GM23338 (cell line): ENCODE measurements around the gene TBCB.

Source experiments
- CREB1 ChIP-seq: fragments of 250-450 bp; sonication (Bioruptor Pico); IDR thresholded peaks from 2 replicates; pipeline ENCODE4 v1.5.0; 2020; ENCODE audit warnings: low read depth, mild to moderate bottlenecking, moderate library complexity
- CTCF ChIP-seq, 2 experiments: fragments of 200-600 bp in 1 of 2; sonication (generic) in 1 of 2; conservative IDR thresholded peaks; 2 replicates each; pipeline versions ENCODE4 v1.5.1 to v1.6.1; 2016 to 2017; ENCODE audit warnings: antibody characterized with exemption in 2 of 2, low read depth in 2 of 2, mild to moderate bottlenecking in 2 of 2, moderate library complexity in 1 of 2
- ETS1 ChIP-seq: IDR thresholded peaks from 2 replicates; pipeline ENCODE4 v1.6.1; 2016; ENCODE audit warnings: antibody characterized with exemption
- EZH2 ChIP-seq: fragments of 200-600 bp; sonication (generic); IDR thresholded peaks from one replicate; pipeline ENCODE4 v1.8.0; 2017; ENCODE audit warnings: antibody characterized with exemption, mild to moderate bottlenecking, low read depth; ENCODE audit not compliant: unreplicated experiment
- EZH2phosphoT487 ChIP-seq: fragments of 200-600 bp; sonication (generic); IDR thresholded peaks from one replicate; pipeline ENCODE4 v1.8.1; 2018; ENCODE audit warnings: antibody characterized with exemption; ENCODE audit not compliant: unreplicated experiment
- JUNB ChIP-seq: IDR thresholded peaks from one replicate; pipeline ENCODE4 v1.6.1; 2016; ENCODE audit warnings: antibody characterized with exemption; ENCODE audit not compliant: unreplicated experiment
- POLR2AphosphoS5 ChIP-seq: IDR thresholded peaks from 2 replicates; pipeline ENCODE4 v1.6.1; 2016; ENCODE audit warnings: antibody characterized with exemption, low read depth
- REST ChIP-seq: IDR thresholded peaks from one replicate; pipeline ENCODE4 v1.6.1; 2018; ENCODE audit warnings: antibody characterized with exemption; ENCODE audit not compliant: unreplicated experiment
- STAT1 ChIP-seq: IDR thresholded peaks from one replicate; pipeline ENCODE4 v1.6.1; 2016; ENCODE audit warnings: antibody characterized with exemption; ENCODE audit not compliant: unreplicated experiment
- ZNF114 ChIP-seq: fragments of 250-450 bp; sonication (Bioruptor Pico); IDR thresholded peaks from 2 replicates; pipeline ENCODE4 v1.5.0; 2020; ENCODE audit warnings: mild to moderate bottlenecking, moderate library complexity
- ZNF331 ChIP-seq: fragments of 250-450 bp; sonication (Bioruptor Pico); IDR thresholded peaks from 2 replicates; pipeline ENCODE4 v1.5.0; 2020; ENCODE audit warnings: low read depth, mild to moderate bottlenecking, moderate library complexity
- ZNF462 ChIP-seq: fragments of 250-450 bp; sonication (Bioruptor Pico); IDR thresholded peaks from 2 replicates; pipeline ENCODE4 v1.5.0; 2020; ENCODE audit warnings: mild to moderate bottlenecking, moderate library complexity

- no peak for TF ChIP-seq CTCF (conservative IDR thresholded peaks at IDR 0.05; ENCODE audit: low read depth in 2 of 2)
- no peak for TF ChIP-seq POLR2AphosphoS5
- no peak for TF ChIP-seq EZH2
- no peak for TF ChIP-seq EZH2phosphoT487
- no peak for TF ChIP-seq REST
- TF ChIP-seq ZNF462 (CRISPR knock-in tag) = no peak
- no peak for TF ChIP-seq ZNF331
- TF ChIP-seq CREB1 (CRISPR knock-in tag) = no peak
- TF ChIP-seq STAT1 = no peak
- no peak for TF ChIP-seq ZNF114 (CRISPR knock-in tag)
- TF ChIP-seq JUNB = no peak
- TF ChIP-seq ETS1 = no peak
Measured at GRCh38 chr19:36106441-36106840, 8.8 kb upstream of the TBCB start.
